ENCODE results near the gene HS3ST4.

DNA sequence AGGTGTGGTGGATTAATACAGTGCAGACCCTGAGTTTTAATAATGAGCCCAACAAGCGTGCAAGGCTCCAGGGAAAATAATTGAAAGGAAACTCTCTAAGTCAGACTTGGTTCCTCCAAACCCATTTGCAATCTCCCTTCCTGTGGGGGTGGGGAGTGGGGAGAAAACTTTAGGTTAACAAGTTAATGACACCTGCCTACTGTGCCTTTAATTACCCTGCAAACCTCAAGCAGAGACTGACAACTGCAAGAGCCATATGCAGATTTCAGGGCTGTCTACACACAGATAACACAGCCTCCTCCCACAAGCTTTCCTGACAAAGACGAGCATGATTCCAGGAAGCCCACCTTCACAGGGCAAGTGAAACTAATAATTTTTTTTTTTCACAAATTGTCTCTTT lies 359.3 kb downstream of the HS3ST4 start:
- TF ChIP-seq SREBF2 (IDR thresholded peaks at IDR 0.05; ENCODE audit: low read length) = no peak
- TF ChIP-seq, protein P1, sequence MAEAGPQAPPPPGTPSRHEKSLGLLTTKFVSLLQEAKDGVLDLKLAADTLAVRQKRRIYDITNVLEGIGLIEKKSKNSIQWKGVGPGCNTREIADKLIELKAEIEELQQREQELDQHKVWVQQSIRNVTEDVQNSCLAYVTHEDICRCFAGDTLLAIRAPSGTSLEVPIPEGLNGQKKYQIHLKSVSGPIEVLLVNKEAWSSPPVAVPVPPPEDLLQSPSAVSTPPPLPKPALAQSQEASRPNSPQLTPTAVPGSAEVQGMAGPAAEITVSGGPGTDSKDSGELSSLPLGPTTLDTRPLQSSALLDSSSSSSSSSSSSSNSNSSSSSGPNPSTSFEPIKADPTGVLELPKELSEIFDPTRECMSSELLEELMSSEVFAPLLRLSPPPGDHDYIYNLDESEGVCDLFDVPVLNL (IDR thresholded peaks at IDR 0.05; ENCODE audit: low read depth, low read length) = no peak
- TF ChIP-seq EGR1 (IDR thresholded peaks at IDR 0.05; ENCODE audit: borderline replicate concordance in 1 of 2, low read depth in 2 of 2, low read length in 2 of 2) = no peak
- TF ChIP-seq POLR2A (IDR thresholded peaks at IDR 0.05; ENCODE audit: low read depth, low read length) = no peak
- no peak for TF ChIP-seq TCF12 (IDR thresholded peaks at IDR 0.05; ENCODE audit: low read depth, low read length)
- no peak for TF ChIP-seq EP300 (IDR thresholded peaks at IDR 0.05; ENCODE audit: borderline replicate concordance in 1 of 2, control insufficient read depth in 1 of 2, low read depth in 2 of 2, low read length in 2 of 2)
- no peak for TF ChIP-seq CHD1 (IDR thresholded peaks at IDR 0.05; ENCODE audit: low read depth, low read length)
- TF ChIP-seq, protein P2, sequence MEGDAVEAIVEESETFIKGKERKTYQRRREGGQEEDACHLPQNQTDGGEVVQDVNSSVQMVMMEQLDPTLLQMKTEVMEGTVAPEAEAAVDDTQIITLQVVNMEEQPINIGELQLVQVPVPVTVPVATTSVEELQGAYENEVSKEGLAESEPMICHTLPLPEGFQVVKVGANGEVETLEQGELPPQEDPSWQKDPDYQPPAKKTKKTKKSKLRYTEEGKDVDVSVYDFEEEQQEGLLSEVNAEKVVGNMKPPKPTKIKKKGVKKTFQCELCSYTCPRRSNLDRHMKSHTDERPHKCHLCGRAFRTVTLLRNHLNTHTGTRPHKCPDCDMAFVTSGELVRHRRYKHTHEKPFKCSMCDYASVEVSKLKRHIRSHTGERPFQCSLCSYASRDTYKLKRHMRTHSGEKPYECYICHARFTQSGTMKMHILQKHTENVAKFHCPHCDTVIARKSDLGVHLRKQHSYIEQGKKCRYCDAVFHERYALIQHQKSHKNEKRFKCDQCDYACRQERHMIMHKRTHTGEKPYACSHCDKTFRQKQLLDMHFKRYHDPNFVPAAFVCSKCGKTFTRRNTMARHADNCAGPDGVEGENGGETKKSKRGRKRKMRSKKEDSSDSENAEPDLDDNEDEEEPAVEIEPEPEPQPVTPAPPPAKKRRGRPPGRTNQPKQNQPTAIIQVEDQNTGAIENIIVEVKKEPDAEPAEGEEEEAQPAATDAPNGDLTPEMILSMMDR (IDR thresholded peaks at IDR 0.05 in 2 of 3, conservative IDR thresholded peaks at IDR 0.05 in 1 of 3; ENCODE audit: control insufficient read depth in 2 of 3, extremely low read depth in 1 of 3, insufficient read depth in 1 of 3, low read depth in 3 of 3, low read length in 3 of 3) = no peak
- TF ChIP-seq NFYB (IDR thresholded peaks at IDR 0.05; ENCODE audit: insufficient read depth, low read depth, low read length) = no peak

Measured in GM12878 (cell line).